D721Med (cell line): ENCODE measurements around the gene LENG8.

ENCODE experiments used
- DNase-seq: peaks from one replicate; pipeline ENCODE4 v3.0.0; 2011; ENCODE audit warnings: low spot score; ENCODE audit not compliant: insufficient read length
- FAIRE-seq: peaks from 2 replicates; lab custom pipeline; 2011; peaks lifted over from hg19 to GRCh38; lab: Jason Lieb, UNC
- CTCF ChIP-seq: IDR thresholded peaks from 2 replicates; pipeline ENCODE4 v1.5.1; 2012; ENCODE audit warnings: mild to moderate bottlenecking, control low read depth; ENCODE audit not compliant: insufficient read depth; ENCODE audit errors: missing control alignments

Gene LENG8

GRCh38 chr19:54448774-54449700 lies at the start of gene LENG8:
TSS of gene LENG8 (plus strand) at chr19:54449199. CDS start at chr19:54451345, 2,146 bp downstream.
- FAIRE-seq: no peak
- peak; percentile 75 for DNase-seq
- no peak for TF ChIP-seq CTCF

- FAIRE-seq (no peak), DNase-seq (no peak)
- TF ChIP-seq CTCF: no peak
Observed at GRCh38 chr19:54400913-54401312, 48.1 kb upstream of the LENG8 start.

GRCh38 chr19:54403054-54403453 lies 45.9 kb upstream of the LENG8 start:
- TF ChIP-seq CTCF: no peak
- FAIRE-seq (no peak), DNase-seq (no peak)

GRCh38 chr19:54405628-54406027 lies 43.4 kb upstream of the LENG8 start:
- no peak for FAIRE-seq

GRCh38 chr19:54407780-54408179 lies 41.2 kb upstream of the LENG8 start:
- TF ChIP-seq CTCF: no peak
- FAIRE-seq: no peak
- DNase-seq: no peak

More at GRCh38 chr19:54405628-54406027, 43.4 kb upstream of the LENG8 start:
- no peak for DNase-seq
- no peak for TF ChIP-seq CTCF

- TF ChIP-seq CTCF: no peak
- DNase-seq (no peak), FAIRE-seq (no peak)
Observed at GRCh38 chr19:54408456-54409026, 40.5 kb upstream of the LENG8 start.
